HPDE6-E6E7 (cell line): Measurements from ENCODE around the gene TMEM131L.
A peak's percentile ranks its signal among the peaks of the same experiment; 100 is the strongest.

Experiments used
- DNase-seq: peaks from one replicate; pipeline ENCODE4 v3.0.0; 2011; ENCODE audit warnings: missing footprints; ENCODE audit errors: extremely low spot score

The TMEM131L gene

GRCh38 chr4:153472122-153473037, 6.2 kb downstream of the TMEM131L start:
- DNase-seq = no peak

- no peak for DNase-seq
These were observed 8.1 kb downstream of the TMEM131L start for GRCh38 chr4:153474251-153474650.

- no peak for DNase-seq
These were observed 10.8 kb downstream of the TMEM131L start for GRCh38 chr4:153476829-153477574.

GRCh38 chr4:153479101-153479500, 12.9 kb downstream of the TMEM131L start:
- no peak for DNase-seq

GRCh38 chr4:153480704-153481103, 14.5 kb downstream of the TMEM131L start:
- no peak for DNase-seq

GRCh38 chr4:153481478-153481877, 15.3 kb downstream of the TMEM131L start:
- DNase-seq = no peak

- DNase-seq = no peak
These were observed 17.6 kb downstream of the TMEM131L start for GRCh38 chr4:153483432-153484418.

GRCh38 chr4:153485359-153485758, 19.2 kb downstream of the TMEM131L start:
- DNase-seq = no peak

GRCh38 chr4:153485860-153486259, 19.7 kb downstream of the TMEM131L start:
- DNase-seq = no peak

GRCh38 chr4:153486281-153487151, 20.4 kb downstream of the TMEM131L start:
- DNase-seq = peak; percentile 93

- no peak for DNase-seq
These were observed 22.1 kb downstream of the TMEM131L start for GRCh38 chr4:153488006-153488891.

GRCh38 chr4:153489856-153490558, 23.8 kb downstream of the TMEM131L start:
- DNase-seq = no peak

- DNase-seq = no peak
These were observed 24.9 kb downstream of the TMEM131L start for GRCh38 chr4:153490985-153491483.

- DNase-seq = no peak
These were observed 28.4 kb downstream of the TMEM131L start for GRCh38 chr4:153494562-153494961.

- no peak for DNase-seq
These were observed 29.5 kb downstream of the TMEM131L start for GRCh38 chr4:153495480-153496193.

GRCh38 chr4:153497091-153497531, 31.0 kb downstream of the TMEM131L start:
- peak; percentile 60 for DNase-seq

GRCh38 chr4:153497988-153498967, 32.1 kb downstream of the TMEM131L start:
- DNase-seq = no peak
